ENCODE results near the gene ETF1.
"Not testable (repeated sequence)": the region's sequence is repeated elsewhere in the genome, so short reads cannot be mapped to it uniquely, and the experiment has no call there.

ETF1 gene

GRCh38 chr5:138528744-138529469 lies 14.1 kb downstream of the ETF1 start:
- ATAC-seq (no peak), DNase-seq (no peak)

GRCh38 chr5:138528208-138528607 lies 14.8 kb downstream of the ETF1 start:
- no peak for ATAC-seq
- no peak for DNase-seq

- ATAC-seq (no peak), DNase-seq (no peak)
These were observed 15.9 kb downstream of the ETF1 start for GRCh38 chr5:138527170-138527569.

GRCh38 chr5:138523406-138523805 lies 19.6 kb downstream of the ETF1 start:
- no peak for DNase-seq
- no peak for ATAC-seq

- ATAC-seq, result no peak
- no peak for DNase-seq
These were observed 22.1 kb downstream of the ETF1 start for GRCh38 chr5:138520971-138521370.

GRCh38 chr5:138517437-138517836 lies 25.6 kb downstream of the ETF1 start:
- DNase-seq (no peak), ATAC-seq (no peak)

- no peak for DNase-seq
- no peak for ATAC-seq
These were observed 27.3 kb downstream of the ETF1 start for GRCh38 chr5:138515556-138516245.

GRCh38 chr5:138514021-138514420 lies 29.0 kb downstream of the ETF1 start:
- ATAC-seq (no peak), DNase-seq (no peak)

- DNase-seq (no peak), ATAC-seq (no peak)
These were observed 34.1 kb downstream of the ETF1 start for GRCh38 chr5:138508958-138509357.

GRCh38 chr5:138507485-138507884 lies 35.6 kb downstream of the ETF1 start:
- not testable (repeated sequence) for ATAC-seq, DNase-seq

- ATAC-seq (no peak), DNase-seq (no peak)
These were observed 36.4 kb downstream of the ETF1 start for GRCh38 chr5:138506370-138507306.

- DNase-seq (no peak), ATAC-seq (no peak)
These were observed 38.2 kb downstream of the ETF1 start for GRCh38 chr5:138504799-138505198.

- ATAC-seq, result peak; percentile 30
- DNase-seq, result no peak
These were observed 39.4 kb downstream of the ETF1 start for GRCh38 chr5:138503487-138504270.

- DNase-seq (no peak), ATAC-seq (no peak)
These were observed 40.5 kb downstream of the ETF1 start for GRCh38 chr5:138502521-138502920.

- DNase-seq (no peak), ATAC-seq (no peak)
These were observed 40.9 kb downstream of the ETF1 start for GRCh38 chr5:138502121-138502520.

GRCh38 chr5:138498376-138498775 lies 44.7 kb downstream of the ETF1 start:
- no peak for DNase-seq

GRCh38 chr5:138495351-138495750 lies 47.7 kb downstream of the ETF1 start:
- DNase-seq (no peak), ATAC-seq (no peak)

More at GRCh38 chr5:138498376-138498775, 44.7 kb downstream of the ETF1 start:
- ATAC-seq, result no peak

GRCh38 chr5:138492560-138493045 lies 50.4 kb downstream of the ETF1 start:
- DNase-seq (no peak), ATAC-seq (no peak)

- ATAC-seq, result peak; percentile 98
- DNase-seq, result peak; percentile 86
These were observed 51.1 kb downstream of the ETF1 start for GRCh38 chr5:138491669-138492559.

GRCh38 chr5:138491284-138491648 lies 51.8 kb downstream of the ETF1 start:
- ATAC-seq, result no peak

More at GRCh38 chr5:138491284-138491648, 51.8 kb downstream of the ETF1 start:
- DNase-seq, result no peak
